ENCODE measurements around the gene ADAMTS13. TPM values are rescaled to one million over a fixed set of nuclear protein-coding genes. Genes with fewer than 3 reads are reported as not detected.

The ADAMTS13 gene
- total RNA-seq, 4 donors from 2014 or later = 2.6 to 12.7 (median 7.2) TPM

DNA sequence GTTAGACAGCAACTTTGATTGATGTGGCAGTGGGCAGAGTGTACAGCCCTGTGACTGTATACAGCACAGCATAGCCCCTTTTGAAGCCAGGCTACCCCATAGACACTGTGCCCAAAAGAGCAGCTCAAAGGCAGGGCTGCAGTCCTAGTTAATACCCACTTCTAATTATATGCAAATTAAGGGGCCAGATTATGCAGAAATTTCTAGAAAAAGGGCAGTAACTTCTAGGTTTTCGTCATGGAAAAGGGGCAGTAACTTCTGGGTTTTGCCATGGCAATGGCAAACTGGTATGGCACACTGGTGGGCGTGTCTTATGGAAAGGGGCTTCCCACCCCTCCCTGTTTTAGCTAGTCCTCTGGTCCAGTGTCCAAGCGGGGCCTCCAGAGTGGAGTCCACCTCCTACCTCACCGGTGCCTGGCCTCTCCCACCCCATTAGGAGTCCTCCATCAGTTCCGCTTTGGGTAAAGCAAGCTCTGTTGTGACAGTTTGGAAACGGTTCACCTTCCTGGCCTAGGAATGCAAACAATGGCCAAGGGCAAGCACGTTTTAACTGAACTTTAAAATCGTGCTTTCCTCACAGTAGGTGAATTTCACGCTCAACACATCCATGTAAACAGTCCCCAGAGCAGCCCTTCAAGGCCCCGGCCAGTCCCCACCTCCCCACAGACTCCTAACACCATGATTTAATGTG is 5.6 kb downstream of the ADAMTS13 start:
- Histone ChIP-seq H3K4me1 (peaks cover 4 to 15% (median 15%) of the 10 kb centered on the region in 4 donors), H3K36me3 (no peaks in the 10 kb centered on the region), H3K27ac (no peak overlapping the region), H3K27me3 (peaks cover 28% of the 10 kb centered on the region), H3K4me3 (peak overlapping the region in 1 of 4 donors; percentile 44), H3K9me3 (no peaks in the 10 kb centered on the region)
- intact Hi-C loops (cut with DNase I; ENCODE audit: low total_unique reads) = no loop called here
- 62% methylated on average over 10 of the region's 10 CpGs; no CpG with 5 or more reads in 1 of the 2 donors for WGBS, 2 donors (ENCODE audit: low coverage in 1 of 2)
- in situ Hi-C loops (cut with MboI; ENCODE audit: low pct_ligation_motif_present in 1 of 4, low pct_unique_long_range_greater_than_20kb in 1 of 4, low sequenced_read_pairs in 3 of 4) = no loop called here
- no peak for TF ChIP-seq EP300 (IDR thresholded peaks at IDR 0.05; ENCODE audit: low read depth)
- no peak for DNase-seq

DNA sequence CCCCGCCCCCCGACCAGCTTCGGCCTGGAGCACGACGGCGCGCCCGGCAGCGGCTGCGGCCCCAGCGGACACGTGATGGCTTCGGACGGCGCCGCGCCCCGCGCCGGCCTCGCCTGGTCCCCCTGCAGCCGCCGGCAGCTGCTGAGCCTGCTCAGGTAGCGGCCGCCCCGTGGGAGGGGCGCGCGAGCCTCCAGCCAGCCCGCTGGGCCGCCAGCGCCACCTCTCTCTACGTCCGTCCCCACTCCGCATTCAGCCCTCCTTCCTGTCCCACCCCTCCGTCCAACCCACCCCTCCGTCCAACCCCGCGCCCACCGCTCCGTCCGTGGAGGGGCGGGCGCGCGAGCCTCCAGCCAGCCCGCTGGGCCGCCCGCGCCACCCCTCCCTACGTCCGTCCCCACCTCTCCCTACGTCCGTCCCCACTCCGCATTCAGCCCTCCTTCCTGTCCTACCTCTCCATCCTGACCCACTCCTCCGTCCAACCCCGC is 6.5 kb downstream of the ADAMTS13 start:
- Histone ChIP-seq H3K27me3 (peaks cover 28% of the 10 kb centered on the region), H3K9me3 (no peaks in the 10 kb centered on the region), H3K27ac (no peak overlapping the region), H3K36me3 (no peaks in the 10 kb centered on the region), H3K4me1 (peaks cover 4 to 15% (median 15%) of the 10 kb centered on the region in 4 donors), H3K4me3 (peak overlapping the region in 3 of 4 donors; percentile 20 to 44 (median 34))
- in situ Hi-C loops (cut with MboI; ENCODE audit: low pct_ligation_motif_present in 1 of 4, low pct_unique_long_range_greater_than_20kb in 1 of 4, low sequenced_read_pairs in 3 of 4) (no loop called here), intact Hi-C loops (cut with DNase I; ENCODE audit: low total_unique reads) (no loop called here)
- peak; percentile 31 for DNase-seq
- TF ChIP-seq, protein P1, sequence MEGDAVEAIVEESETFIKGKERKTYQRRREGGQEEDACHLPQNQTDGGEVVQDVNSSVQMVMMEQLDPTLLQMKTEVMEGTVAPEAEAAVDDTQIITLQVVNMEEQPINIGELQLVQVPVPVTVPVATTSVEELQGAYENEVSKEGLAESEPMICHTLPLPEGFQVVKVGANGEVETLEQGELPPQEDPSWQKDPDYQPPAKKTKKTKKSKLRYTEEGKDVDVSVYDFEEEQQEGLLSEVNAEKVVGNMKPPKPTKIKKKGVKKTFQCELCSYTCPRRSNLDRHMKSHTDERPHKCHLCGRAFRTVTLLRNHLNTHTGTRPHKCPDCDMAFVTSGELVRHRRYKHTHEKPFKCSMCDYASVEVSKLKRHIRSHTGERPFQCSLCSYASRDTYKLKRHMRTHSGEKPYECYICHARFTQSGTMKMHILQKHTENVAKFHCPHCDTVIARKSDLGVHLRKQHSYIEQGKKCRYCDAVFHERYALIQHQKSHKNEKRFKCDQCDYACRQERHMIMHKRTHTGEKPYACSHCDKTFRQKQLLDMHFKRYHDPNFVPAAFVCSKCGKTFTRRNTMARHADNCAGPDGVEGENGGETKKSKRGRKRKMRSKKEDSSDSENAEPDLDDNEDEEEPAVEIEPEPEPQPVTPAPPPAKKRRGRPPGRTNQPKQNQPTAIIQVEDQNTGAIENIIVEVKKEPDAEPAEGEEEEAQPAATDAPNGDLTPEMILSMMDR (IDR thresholded peaks at IDR 0.05) = no peak
- TF ChIP-seq EP300 (IDR thresholded peaks at IDR 0.05; ENCODE audit: low read depth) (no peak), POLR2A (IDR thresholded peaks at IDR 0.05) (no peak), POLR2AphosphoS5 (IDR thresholded peaks at IDR 0.05) (no peak)
- 2% methylated on average over 9 to 46 of the region's 57 CpGs for WGBS, 2 donors (ENCODE audit: low coverage in 1 of 2)

DNA sequence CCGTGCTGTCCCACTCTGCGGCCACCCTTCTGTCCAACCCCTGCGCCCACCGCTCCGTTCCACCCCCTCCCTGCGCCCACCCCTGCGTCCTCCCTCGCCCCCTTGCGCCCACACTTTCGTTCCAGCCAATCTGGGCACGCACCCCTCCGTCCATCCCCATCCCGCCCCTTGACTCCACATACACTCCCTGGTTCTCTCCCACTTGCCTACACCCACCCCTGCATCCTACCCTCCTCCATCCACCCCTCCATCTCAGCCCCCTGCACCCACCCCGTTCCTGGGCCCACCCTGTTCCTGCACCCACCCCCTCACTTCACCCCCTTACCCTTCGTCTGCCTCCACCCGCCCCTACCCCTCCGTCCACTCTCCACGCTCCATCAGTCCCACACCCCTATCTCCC is 7.0 kb downstream of the ADAMTS13 start:
- no peaks in the 10 kb centered on the region for H3K9me3 ChIP-seq
- peaks cover 28% of the 10 kb centered on the region for H3K27me3 ChIP-seq
- H3K4me1 ChIP-seq = peaks cover 4 to 15% (median 15%) of the 10 kb centered on the region in 4 donors
- TF ChIP-seq POLR2AphosphoS5 (IDR thresholded peaks at IDR 0.05) (no peak), EP300 (IDR thresholded peaks at IDR 0.05; ENCODE audit: low read depth) (no peak)
- in situ Hi-C loops (cut with MboI; ENCODE audit: low pct_ligation_motif_present in 1 of 4, low pct_unique_long_range_greater_than_20kb in 1 of 4, low sequenced_read_pairs in 3 of 4) (no loop called here), intact Hi-C loops (cut with DNase I; ENCODE audit: low total_unique reads) (no loop called here)
- no peak overlapping the region for H3K27ac ChIP-seq
- DNase-seq = no peak
- H3K4me3 ChIP-seq = peak overlapping the region in 1 of 4 donors; percentile 44
- 20% methylated on average over 11 of the region's 18 CpGs; no CpG with 5 or more reads in 1 of the 2 donors for WGBS, 2 donors (ENCODE audit: low coverage in 1 of 2)
- no peaks in the 10 kb centered on the region for H3K36me3 ChIP-seq

DNA sequence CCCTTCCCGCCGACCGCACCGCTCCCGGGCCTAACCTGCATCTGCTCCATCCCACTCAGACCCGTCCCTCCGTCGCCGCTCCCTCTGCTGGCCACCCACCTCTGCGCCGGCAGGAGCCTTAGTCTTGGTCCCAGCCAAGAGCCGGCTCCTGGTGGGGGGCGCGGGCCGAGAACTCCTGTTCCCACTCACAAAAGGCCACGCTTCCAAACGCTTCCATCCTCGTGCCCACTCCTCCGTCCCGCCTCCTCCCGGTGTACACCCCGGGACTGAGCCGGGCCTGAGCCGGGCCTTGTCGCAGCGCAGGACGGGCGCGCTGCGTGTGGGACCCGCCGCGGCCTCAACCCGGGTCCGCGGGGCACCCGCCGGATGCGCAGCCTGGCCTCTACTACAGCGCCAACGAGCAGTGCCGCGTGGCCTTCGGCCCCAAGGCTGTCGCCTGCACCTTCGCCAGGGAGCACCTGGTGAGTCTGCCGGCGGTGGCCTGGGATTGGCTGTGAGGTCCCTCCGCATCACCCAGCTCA is 7.5 kb downstream of the ADAMTS13 start:
- H3K4me3 ChIP-seq = no peak overlapping the region
- peak; percentile 59 for DNase-seq

DNA sequence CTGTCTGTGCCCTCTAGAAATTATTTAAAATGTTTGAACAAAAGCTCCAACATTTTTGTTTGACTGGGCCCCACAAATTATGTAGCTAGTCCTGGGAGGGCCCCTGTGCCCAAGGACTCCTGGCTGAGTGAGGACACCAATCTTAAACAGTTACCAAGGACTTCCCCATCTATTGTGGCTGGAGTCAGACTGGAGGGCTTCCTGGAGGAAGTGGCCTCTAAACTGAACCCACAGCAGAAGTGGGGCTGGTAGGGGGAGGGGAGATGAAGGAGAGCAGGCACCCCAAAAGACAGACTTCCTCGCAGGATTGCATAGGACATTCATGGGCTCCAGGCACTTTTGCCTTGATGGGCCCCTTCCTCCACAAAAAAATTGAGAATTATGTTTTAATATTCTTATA is 8.1 kb downstream of the ADAMTS13 start:
- WGBS, 2 donors (ENCODE audit: low coverage in 1 of 2) = 91% methylated on average over 1 of the region's 1 CpG; no CpG with 5 or more reads in 1 of the 2 donors
- Histone ChIP-seq H3K27me3 (peaks cover 28% of the 10 kb centered on the region), H3K36me3 (no peaks in the 10 kb centered on the region), H3K27ac (no peak overlapping the region), H3K9me3 (no peaks in the 10 kb centered on the region), H3K4me3 (no peak overlapping the region), H3K4me1 (peaks cover 4 to 15% (median 15%) of the 10 kb centered on the region in 4 donors)
- in situ Hi-C loops (cut with MboI; ENCODE audit: low pct_ligation_motif_present in 1 of 4, low pct_unique_long_range_greater_than_20kb in 1 of 4, low sequenced_read_pairs in 3 of 4) (no loop called here), intact Hi-C loops (cut with DNase I; ENCODE audit: low total_unique reads) (no loop called here)
- DNase-seq = no peak
- TF ChIP-seq POLR2A (IDR thresholded peaks at IDR 0.05) (no peak), POLR2AphosphoS5 (IDR thresholded peaks at IDR 0.05) (no peak), EP300 (IDR thresholded peaks at IDR 0.05; ENCODE audit: low read depth) (no peak)
- TF ChIP-seq, protein P1 (IDR thresholded peaks at IDR 0.05) = no peak

More for the DNA sequence above, 7.5 kb downstream of the ADAMTS13 start:
- TF ChIP-seq, protein P1 (IDR thresholded peaks at IDR 0.05) = peak; percentile 15 to 45 (median 22)
- TF ChIP-seq POLR2AphosphoS5 (IDR thresholded peaks at IDR 0.05) = no peak
- intact Hi-C loops (cut with DNase I; ENCODE audit: low total_unique reads) (no loop called here), in situ Hi-C loops (cut with MboI; ENCODE audit: low pct_ligation_motif_present in 1 of 4, low pct_unique_long_range_greater_than_20kb in 1 of 4, low sequenced_read_pairs in 3 of 4) (no loop called here)
- Histone ChIP-seq H3K27me3 (peaks cover 28% of the 10 kb centered on the region), H3K27ac (no peak overlapping the region), H3K9me3 (no peaks in the 10 kb centered on the region), H3K36me3 (no peaks in the 10 kb centered on the region), H3K4me1 (peaks cover 4 to 15% (median 15%) of the 10 kb centered on the region in 4 donors)
- WGBS, 2 donors (ENCODE audit: low coverage in 1 of 2) = 39% methylated on average over 38 of the region's 49 CpGs; no CpG with 5 or more reads in 1 of the 2 donors

Data from transverse colon (tissue), 4 donors.